ENCODE results near the gene ANO1.

Gene ANO1

DNA sequence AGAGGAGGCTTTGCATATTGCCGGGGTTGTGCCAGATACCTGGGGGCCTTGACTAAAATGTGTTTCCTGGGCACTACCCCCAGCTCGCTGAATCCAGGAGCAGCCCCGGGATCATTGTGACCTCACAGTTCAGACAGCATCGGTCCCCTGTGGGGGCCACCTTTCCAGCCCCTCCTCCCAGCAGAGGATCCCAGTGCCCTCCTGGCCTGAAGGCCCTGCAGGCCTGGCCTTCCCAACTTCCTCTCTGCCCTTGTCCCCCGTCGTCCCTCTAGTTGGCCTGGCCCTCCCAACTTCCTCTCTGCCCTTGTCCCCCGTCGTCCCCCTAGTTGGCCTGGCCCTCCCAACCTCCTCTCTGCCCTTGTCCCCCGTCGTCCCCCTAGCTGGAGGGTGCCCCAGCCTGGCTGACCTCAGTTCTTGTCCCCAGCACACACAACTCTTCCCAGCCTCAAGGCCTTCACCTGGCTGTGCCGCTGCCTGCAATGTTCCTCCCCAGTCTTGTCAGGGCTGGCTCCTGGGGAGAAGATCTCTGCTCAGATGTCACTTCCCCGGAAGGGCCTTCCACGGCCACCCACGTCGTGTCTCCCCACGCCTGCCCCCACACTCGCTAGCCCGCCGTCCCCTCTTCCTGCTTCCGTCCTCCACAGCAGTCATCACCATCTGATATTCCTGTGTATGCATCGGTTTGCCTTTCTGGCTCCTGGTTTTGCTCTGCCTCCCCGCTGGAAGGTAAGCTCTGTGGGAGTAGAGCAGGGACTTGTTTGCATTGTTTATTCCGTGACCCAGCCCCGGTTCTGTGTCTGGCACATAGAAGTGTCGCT lies 12.6 kb upstream of the ANO1 start:
- Histone ChIP-seq H3K27ac (ENCODE audit: low read length) (no peak overlapping the region), H3K9me2 (replicated peaks; ENCODE audit: insufficient read depth, low read length) (no peaks in the 10 kb centered on the region), H3K9me3 (replicated peaks; ENCODE audit: insufficient read depth, low read length) (no peaks in the 10 kb centered on the region), H3K79me2 (ENCODE audit: low read length) (no peaks in the 10 kb centered on the region), H3K4me3 (ENCODE audit: low read length) (no peak overlapping the region), H3K4me1 (ENCODE audit: low read length) (no peaks in the 10 kb centered on the region), H3K36me3 (replicated peaks; ENCODE audit: insufficient read depth, low read length) (no peaks in the 10 kb centered on the region), H2AFZ (ENCODE audit: low read length) (no peak overlapping the region), H3K4me2 (ENCODE audit: low read depth, low read length) (no peak overlapping the region), H4K20me1 (ENCODE audit: insufficient read depth, low read length) (no peaks in the 10 kb centered on the region), H3F3A (ENCODE audit: insufficient read depth, low read length) (no peaks in the 10 kb centered on the region), H3K27me3 (replicated peaks; ENCODE audit: insufficient read depth, low read length) (peaks cover 99% of the 10 kb centered on the region), H3K9ac (ENCODE audit: low read length) (no peak overlapping the region)
- TF ChIP-seq EZH2phosphoT487 (IDR thresholded peaks at IDR 0.05; ENCODE audit: low read length) (no peak), EZH2 (optimal IDR thresholded peaks at IDR 0.05; ENCODE audit: low read depth, low read length) (no peak)
- TF ChIP-seq, protein P1, sequence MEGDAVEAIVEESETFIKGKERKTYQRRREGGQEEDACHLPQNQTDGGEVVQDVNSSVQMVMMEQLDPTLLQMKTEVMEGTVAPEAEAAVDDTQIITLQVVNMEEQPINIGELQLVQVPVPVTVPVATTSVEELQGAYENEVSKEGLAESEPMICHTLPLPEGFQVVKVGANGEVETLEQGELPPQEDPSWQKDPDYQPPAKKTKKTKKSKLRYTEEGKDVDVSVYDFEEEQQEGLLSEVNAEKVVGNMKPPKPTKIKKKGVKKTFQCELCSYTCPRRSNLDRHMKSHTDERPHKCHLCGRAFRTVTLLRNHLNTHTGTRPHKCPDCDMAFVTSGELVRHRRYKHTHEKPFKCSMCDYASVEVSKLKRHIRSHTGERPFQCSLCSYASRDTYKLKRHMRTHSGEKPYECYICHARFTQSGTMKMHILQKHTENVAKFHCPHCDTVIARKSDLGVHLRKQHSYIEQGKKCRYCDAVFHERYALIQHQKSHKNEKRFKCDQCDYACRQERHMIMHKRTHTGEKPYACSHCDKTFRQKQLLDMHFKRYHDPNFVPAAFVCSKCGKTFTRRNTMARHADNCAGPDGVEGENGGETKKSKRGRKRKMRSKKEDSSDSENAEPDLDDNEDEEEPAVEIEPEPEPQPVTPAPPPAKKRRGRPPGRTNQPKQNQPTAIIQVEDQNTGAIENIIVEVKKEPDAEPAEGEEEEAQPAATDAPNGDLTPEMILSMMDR (IDR thresholded peaks at IDR 0.05; ENCODE audit: low read length), result no peak
- DNase-seq, result no peak

DNA sequence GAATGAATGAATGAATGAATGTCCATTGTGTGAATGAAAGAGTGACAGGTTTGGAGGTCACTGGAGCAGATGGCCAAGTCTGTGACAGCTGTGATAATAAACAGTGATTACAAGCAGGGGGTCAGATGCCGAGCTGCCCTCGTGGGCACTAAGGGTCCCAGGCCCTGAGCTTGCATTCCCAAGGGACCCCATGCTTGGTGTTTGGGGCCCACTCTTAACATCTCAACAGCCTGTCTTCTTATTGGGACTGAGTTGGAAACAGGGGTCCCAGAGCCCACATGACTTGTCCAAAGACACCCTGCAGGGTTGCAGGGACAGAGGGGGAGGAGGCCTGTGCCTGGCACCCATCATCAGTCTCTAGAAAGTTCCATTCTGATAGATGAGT lies 12.0 kb upstream of the ANO1 start:
- no peaks in the 10 kb centered on the region for H3K9me3 ChIP-seq (replicated peaks; ENCODE audit: insufficient read depth, low read length)
- peaks cover 99% of the 10 kb centered on the region for H3K27me3 ChIP-seq (replicated peaks; ENCODE audit: insufficient read depth, low read length)
- H3K79me2 ChIP-seq (ENCODE audit: low read length), result no peaks in the 10 kb centered on the region
- H3K4me3 ChIP-seq (ENCODE audit: low read length), result no peak overlapping the region
- H3K36me3 ChIP-seq (replicated peaks; ENCODE audit: insufficient read depth, low read length), result no peaks in the 10 kb centered on the region
- no peaks in the 10 kb centered on the region for H4K20me1 ChIP-seq (ENCODE audit: insufficient read depth, low read length)
- H3F3A ChIP-seq (ENCODE audit: insufficient read depth, low read length), result no peaks in the 10 kb centered on the region
- no peak for DNase-seq
- H3K9me2 ChIP-seq (replicated peaks; ENCODE audit: insufficient read depth, low read length), result no peaks in the 10 kb centered on the region
- H3K4me2 ChIP-seq (ENCODE audit: low read depth, low read length), result no peak overlapping the region
- no peak overlapping the region for H3K9ac ChIP-seq (ENCODE audit: low read length)
- no peak overlapping the region for H3K27ac ChIP-seq (ENCODE audit: low read length)
- H3K4me1 ChIP-seq (ENCODE audit: low read length), result no peaks in the 10 kb centered on the region
- TF ChIP-seq, protein P1 (IDR thresholded peaks at IDR 0.05; ENCODE audit: low read length), result no peak
- no peak for TF ChIP-seq EZH2phosphoT487 (IDR thresholded peaks at IDR 0.05; ENCODE audit: low read length)
- no peak for TF ChIP-seq EZH2 (optimal IDR thresholded peaks at IDR 0.05; ENCODE audit: low read depth, low read length)
- H2AFZ ChIP-seq (ENCODE audit: low read length), result no peak overlapping the region

DNA sequence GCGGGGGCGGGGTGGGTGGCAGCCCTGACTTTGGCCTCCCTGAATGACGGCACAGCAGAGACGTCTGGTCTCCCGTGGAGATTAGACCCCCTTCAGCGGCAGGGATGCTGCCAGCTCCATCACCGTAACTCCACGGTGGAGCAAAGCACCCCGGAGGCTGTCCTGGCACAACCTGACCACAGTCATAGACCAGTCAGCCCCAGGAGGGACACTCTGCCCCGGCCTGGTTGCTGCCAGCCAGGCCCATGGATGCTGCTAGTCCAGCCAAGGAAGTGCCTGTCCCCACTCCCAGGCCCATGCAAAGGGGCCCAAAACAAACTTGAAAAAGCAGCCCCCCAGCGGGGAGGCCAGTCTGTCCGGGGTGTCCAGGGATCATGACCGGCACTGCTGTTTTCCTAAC lies 11.5 kb upstream of the ANO1 start:
- H3K4me2 ChIP-seq (ENCODE audit: low read depth, low read length), result no peak overlapping the region
- DNase-seq, result no peak
- H3K36me3 ChIP-seq (replicated peaks; ENCODE audit: insufficient read depth, low read length), result no peaks in the 10 kb centered on the region
- no peaks in the 10 kb centered on the region for H3K79me2 ChIP-seq (ENCODE audit: low read length)
- no peaks in the 10 kb centered on the region for H3K9me3 ChIP-seq (replicated peaks; ENCODE audit: insufficient read depth, low read length)
- H3K9ac ChIP-seq (ENCODE audit: low read length), result no peak overlapping the region
- no peaks in the 10 kb centered on the region for H4K20me1 ChIP-seq (ENCODE audit: insufficient read depth, low read length)
- H3F3A ChIP-seq (ENCODE audit: insufficient read depth, low read length), result no peaks in the 10 kb centered on the region
- no peak overlapping the region for H2AFZ ChIP-seq (ENCODE audit: low read length)
- H3K27me3 ChIP-seq (replicated peaks; ENCODE audit: insufficient read depth, low read length), result peaks cover 99% of the 10 kb centered on the region
- TF ChIP-seq, protein P1 (IDR thresholded peaks at IDR 0.05; ENCODE audit: low read length), result no peak
- no peak for TF ChIP-seq EZH2 (optimal IDR thresholded peaks at IDR 0.05; ENCODE audit: low read depth, low read length)
- TF ChIP-seq EZH2phosphoT487 (IDR thresholded peaks at IDR 0.05; ENCODE audit: low read length), result no peak
- no peaks in the 10 kb centered on the region for H3K4me1 ChIP-seq (ENCODE audit: low read length)
- no peak overlapping the region for H3K4me3 ChIP-seq (ENCODE audit: low read length)
- no peaks in the 10 kb centered on the region for H3K9me2 ChIP-seq (replicated peaks; ENCODE audit: insufficient read depth, low read length)
- no peak overlapping the region for H3K27ac ChIP-seq (ENCODE audit: low read length)
